Natural killer cell (primary cell): ENCODE data around the gene HMGCL. TPM values are rescaled to one million over a fixed set of nuclear protein-coding genes. Genes with fewer than 3 reads are reported as not detected.

Experiments
- ATAC-seq, 3 donors: fragments of 150-1000 bp in 2 of 3; fragments of 200-7000 bp in 1 of 3; cut with Tn5 transposase; 1 replicate in 1 of 3; 2 replicates in 2 of 3; pipeline ENCODE4 v1.10.0; 2021; ENCODE audit warnings: mild to moderate bottlenecking in 2 of 3, moderate library complexity in 2 of 3
- DNase-seq, 2 donors: peaks; one replicate each; pipeline versions ENCODE4 v3.0.0 to v3.0.0-alpha.2; 2013 to 2021; ENCODE audit warnings: mixed read lengths in 1 of 2
- H3K27ac ChIP-seq: one replicate; pipeline ENCODE4 v1.5.1; 2013; ENCODE audit warnings: mild to moderate bottlenecking, low read length
- H3K27me3 ChIP-seq: one replicate; pipeline ENCODE4 v1.6.1; 2013; ENCODE audit warnings: low read length; ENCODE audit not compliant: control insufficient read depth, insufficient read depth
- H3K36me3 ChIP-seq: one replicate; pipeline ENCODE4 v1.6.1; 2013; ENCODE audit warnings: low read length; ENCODE audit not compliant: control insufficient read depth, insufficient read depth
- H3K4me1 ChIP-seq: one replicate; pipeline ENCODE4 v1.6.1; 2013; ENCODE audit warnings: low read length; ENCODE audit not compliant: control insufficient read depth, insufficient read depth
- H3K4me3 ChIP-seq: one replicate; pipeline ENCODE4 v1.5.1; 2013; ENCODE audit warnings: low read length
- H3K9me3 ChIP-seq: one replicate; pipeline ENCODE4 v1.6.1; 2013; ENCODE audit warnings: low read length; ENCODE audit not compliant: control insufficient read depth, insufficient read depth
- H3K27ac Mint-ChIP-seq, 2 donors: one replicate each; pipeline ENCODE4 v1.8.0; 2022; ENCODE audit warnings: mild to moderate bottlenecking in 2 of 2, mixed read lengths in 2 of 2, moderate library complexity in 1 of 2
- H3K27me3 Mint-ChIP-seq, 2 donors: one replicate each; pipeline ENCODE4 v1.8.0; 2022; ENCODE audit warnings: low read depth in 2 of 2, mixed read lengths in 2 of 2
- H3K36me3 Mint-ChIP-seq: one replicate; pipeline ENCODE4 v1.8.0; 2022; ENCODE audit warnings: mixed read lengths
- H3K4me1 Mint-ChIP-seq, 2 donors: one replicate each; pipeline ENCODE4 v1.8.0; 2022; ENCODE audit warnings: mixed read lengths in 2 of 2
- H3K4me3 Mint-ChIP-seq: one replicate; pipeline ENCODE4 v1.8.0; 2022; ENCODE audit warnings: mild to moderate bottlenecking, moderate library complexity, mixed read lengths
- H3K9me3 Mint-ChIP-seq, 2 donors: one replicate each; pipeline ENCODE4 v1.8.0; 2022; ENCODE audit warnings: mixed read lengths in 2 of 2
- CTCF ChIP-seq: fragments of 200-600 bp; IDR thresholded peaks from one replicate; pipeline ENCODE4 v1.8.0; 2022; ENCODE audit warnings: antibody characterized with exemption
- WGBS: methylation state at CpG from one replicate; pipeline ENCODE4 v1.1.7; 2013; ENCODE audit warnings: missing lambda C conversion rate; ENCODE audit not compliant: insufficient coverage; 5-methylcytosine and 5-hydroxymethylcytosine counted together
- intact Hi-C: fragments of 100-400 bp; cut with micrococcal nuclease; formaldehyde crosslinking; loops from one replicate; pipeline ENCODE4 v1.14.2; 2022
- total RNA-seq, 4 donors: library from RNA; stranded (reverse); fragments of 120-200 nt in 1 of 4; gene quantifications; one replicate each; pipeline versions ENCODE4 v1.2.3 to v1.2.4, GENCODE V29; 2013 to 2022

Gene HMGCL
- total RNA-seq, 3 donors from 2014 or later (not counting 1 experiment from before 2014, with no cell fraction given) = 16.8 to 26.9 (median 17.0) TPM

- WGBS = 2% methylated on average over 15 of the region's 15 CpGs
- Histone ChIP-seq H3K27me3 (no peaks in the 10 kb centered on the region), H3K4me3 (peak overlapping the region; percentile 88), H3K9me3 (no peaks in the 10 kb centered on the region), H3K36me3 (peaks cover 28% of the 10 kb centered on the region), H3K4me1 (peaks cover 31% of the 10 kb centered on the region), H3K27ac (peak overlapping the region; percentile 87)
- intact Hi-C loops = no loop called here
- Mint-ChIP-seq H3K27me3 (no peaks in the 10 kb centered on the region), H3K9me3 (no peaks in the 10 kb centered on the region), H3K4me1 (peaks cover 19 to 42% of the 10 kb centered on the region in 2 donors), H3K27ac (peak overlapping the region; percentile 90 to 100), H3K36me3 (no peaks in the 10 kb centered on the region), H3K4me3 (peak overlapping the region; percentile 99)
- TF ChIP-seq CTCF = no peak
- DNase-seq = peak in 1 of 2 donors; percentile 54
- peak in 2 of 3 donors; percentile 8 to 24 for ATAC-seq
Observed at GRCh38 chr1:23791516-23792047, 33.6 kb downstream of the HMGCL start.

- Mint-ChIP-seq H3K4me3 (peak within 1 kb of the TSS; percentile 99), H3K27me3 (no peaks in the 10 kb centered on the region), H3K36me3 (peaks cover 4% of the 10 kb centered on the region), H3K4me1 (peaks cover 19 to 42% of the 10 kb centered on the region in 2 donors), H3K9me3 (no peaks in the 10 kb centered on the region), H3K27ac (peak within 1 kb of the TSS; percentile 90 to 100)
- ATAC-seq (peak; percentile 91 to 94 (median 94)), DNase-seq (peak; percentile 82 to 92)
- peaks cover 30% of the 10 kb centered on the region for H3K36me3 ChIP-seq
- H3K27ac ChIP-seq = peak within 1 kb of the TSS; percentile 87
- intact Hi-C loops = no loop called here
- no peak for TF ChIP-seq CTCF
- peaks cover 31% of the 10 kb centered on the region for H3K4me1 ChIP-seq
- H3K4me3 ChIP-seq = peak within 1 kb of the TSS; percentile 88
- H3K9me3 ChIP-seq = no peaks in the 10 kb centered on the region
- no peaks in the 10 kb centered on the region for H3K27me3 ChIP-seq
- WGBS = 2% methylated on average over 47 of the region's 47 CpGs
Observed at GRCh38 chr1:23790696-23791515, 34.3 kb downstream of the HMGCL start, which contains the start of gene LYPLA2. LYPLA2 (plus strand) TSS chr1:23791145; CDS start chr1:23792683, 1,538 bp downstream.

GRCh38 chr1:23788695-23789094, 36.5 kb downstream of the HMGCL start:
- peaks cover 34% of the 10 kb centered on the region for H3K36me3 ChIP-seq
- 100% methylated on average over 2 of the region's 3 CpGs for WGBS
- TF ChIP-seq CTCF = no peak
- intact Hi-C loops = no loop called here
- Mint-ChIP-seq H3K27me3 (no peaks in the 10 kb centered on the region), H3K36me3 (peaks cover 10% of the 10 kb centered on the region), H3K4me3 (peak overlapping the region; percentile 79), H3K9me3 (no peaks in the 10 kb centered on the region), H3K4me1 (peaks cover 19 to 32% of the 10 kb centered on the region in 2 donors), H3K27ac (peak overlapping the region; percentile 67 to 72)
- no peaks in the 10 kb centered on the region for H3K9me3 ChIP-seq
- DNase-seq = no peak
- H3K27ac ChIP-seq = no peak overlapping the region
- H3K4me1 ChIP-seq = peaks cover 31% of the 10 kb centered on the region
- H3K27me3 ChIP-seq = no peaks in the 10 kb centered on the region
- no peak for ATAC-seq
- no peak overlapping the region for H3K4me3 ChIP-seq
